Activated CD8-positive, alpha-beta memory T cell treated with anti-CD3 and anti-CD28 coated beads for 1 hour (primary cell): ENCODE measurements around the gene HK2.

ENCODE experiments used
- DNase-seq, 2 donors: peaks; one replicate each; pipeline ENCODE4 v3.0.0-alpha.2; 2020; ENCODE audit warnings: low read depth in 1 of 2; ENCODE audit errors: extremely low read depth in 1 of 2

Gene HK2

GRCh38 chr2:74856599-74856998 is 22.7 kb downstream of the HK2 start:
- no peak for DNase-seq

- no peak for DNase-seq
Measured at GRCh38 chr2:74857215-74857614, 23.3 kb downstream of the HK2 start.

- DNase-seq = no peak
Measured at GRCh38 chr2:74857725-74858124, 23.8 kb downstream of the HK2 start.

- DNase-seq = no peak
Measured at GRCh38 chr2:74858281-74858680, 24.4 kb downstream of the HK2 start.

- no peak for DNase-seq
Measured at GRCh38 chr2:74860079-74860478, 26.2 kb downstream of the HK2 start.

- DNase-seq = no peak
Measured at GRCh38 chr2:74860521-74860920, 26.6 kb downstream of the HK2 start.

- DNase-seq = no peak
Measured at GRCh38 chr2:74861531-74861930, 27.6 kb downstream of the HK2 start.

GRCh38 chr2:74862020-74862964 is 28.4 kb downstream of the HK2 start:
- no peak for DNase-seq

GRCh38 chr2:74863802-74864248 is 29.9 kb downstream of the HK2 start:
- no peak for DNase-seq

GRCh38 chr2:74864728-74865722 is 31.1 kb downstream of the HK2 start:
- DNase-seq = no peak

- DNase-seq = no peak
Measured at GRCh38 chr2:74865770-74866674, 32.1 kb downstream of the HK2 start.

GRCh38 chr2:74867841-74868658 is 34.1 kb downstream of the HK2 start:
- DNase-seq = no peak

GRCh38 chr2:74869517-74869916 is 35.6 kb downstream of the HK2 start:
- DNase-seq = no peak

GRCh38 chr2:74870951-74871350 is 37.0 kb downstream of the HK2 start:
- no peak for DNase-seq

GRCh38 chr2:74871414-74871813 is 37.5 kb downstream of the HK2 start:
- no peak for DNase-seq

GRCh38 chr2:74872389-74872836 is 38.5 kb downstream of the HK2 start:
- DNase-seq = no peak

- no peak for DNase-seq
Measured at GRCh38 chr2:74873012-74873665, 39.2 kb downstream of the HK2 start.

- no peak for DNase-seq
Measured at GRCh38 chr2:74873678-74874640, 40.0 kb downstream of the HK2 start.
